Activated naive CD4-positive, alpha-beta T cell treated with anti-CD3 and anti-CD28 coated beads, Interleukin-2, amount 50 U/mL, for 24 hours (primary cell): ENCODE measurements around the gene C19orf25.
A peak's percentile ranks its signal among the peaks of the same experiment; 100 is the strongest.
"Not testable (repeated sequence)": the region's sequence is repeated elsewhere in the genome, so short reads cannot be mapped to it uniquely, and the experiment has no call there.

Experiments used
- H3K27ac Mint-ChIP-seq: one replicate; pipeline ENCODE4 v1.8.0; 2021; ENCODE audit warnings: mild to moderate bottlenecking, mixed read lengths
- H3K27me3 Mint-ChIP-seq: one replicate; pipeline ENCODE4 v1.8.0; 2021; ENCODE audit warnings: mixed read lengths
- H3K36me3 Mint-ChIP-seq: one replicate; pipeline ENCODE4 v1.8.0; 2021; ENCODE audit warnings: mixed read lengths
- H3K4me1 Mint-ChIP-seq: one replicate; pipeline ENCODE4 v1.8.0; 2021; ENCODE audit warnings: mixed read lengths
- H3K4me3 Mint-ChIP-seq: one replicate; pipeline ENCODE4 v1.8.0; 2021; ENCODE audit warnings: mild to moderate bottlenecking, mixed read lengths
- H3K9me3 Mint-ChIP-seq: one replicate; pipeline ENCODE4 v1.8.0; 2021; ENCODE audit warnings: mixed read lengths

The C19orf25 gene

GRCh38 chr19:1478934-1479707, at the start of gene C19orf25:
TSS of gene C19orf25 (minus strand) at chr19:1479215. CDS start at chr19:1478903, 312 bp downstream.
- H3K27ac Mint-ChIP-seq, result peak within 1 kb of the TSS; percentile 99
- peaks cover 2% of the 10 kb centered on the region for H3K36me3 Mint-ChIP-seq
- H3K4me1 Mint-ChIP-seq, result peaks cover 17% of the 10 kb centered on the region
- no peaks in the 10 kb centered on the region for H3K27me3 Mint-ChIP-seq
- H3K9me3 Mint-ChIP-seq, result no peaks in the 10 kb centered on the region
- H3K4me3 Mint-ChIP-seq, result peak within 1 kb of the TSS; percentile 99

- H3K4me3 Mint-ChIP-seq, result no peak overlapping the region
- H3K4me1 Mint-ChIP-seq, result peaks cover 6% of the 10 kb centered on the region
- no peaks in the 10 kb centered on the region for H3K36me3 Mint-ChIP-seq
- H3K27me3 Mint-ChIP-seq, result peaks cover 21% of the 10 kb centered on the region
- H3K27ac Mint-ChIP-seq, result peak overlapping the region; percentile 65
- no peaks in the 10 kb centered on the region for H3K9me3 Mint-ChIP-seq
Measured at GRCh38 chr19:1527650-1528309, 48.8 kb upstream of the C19orf25 start.

DNA sequence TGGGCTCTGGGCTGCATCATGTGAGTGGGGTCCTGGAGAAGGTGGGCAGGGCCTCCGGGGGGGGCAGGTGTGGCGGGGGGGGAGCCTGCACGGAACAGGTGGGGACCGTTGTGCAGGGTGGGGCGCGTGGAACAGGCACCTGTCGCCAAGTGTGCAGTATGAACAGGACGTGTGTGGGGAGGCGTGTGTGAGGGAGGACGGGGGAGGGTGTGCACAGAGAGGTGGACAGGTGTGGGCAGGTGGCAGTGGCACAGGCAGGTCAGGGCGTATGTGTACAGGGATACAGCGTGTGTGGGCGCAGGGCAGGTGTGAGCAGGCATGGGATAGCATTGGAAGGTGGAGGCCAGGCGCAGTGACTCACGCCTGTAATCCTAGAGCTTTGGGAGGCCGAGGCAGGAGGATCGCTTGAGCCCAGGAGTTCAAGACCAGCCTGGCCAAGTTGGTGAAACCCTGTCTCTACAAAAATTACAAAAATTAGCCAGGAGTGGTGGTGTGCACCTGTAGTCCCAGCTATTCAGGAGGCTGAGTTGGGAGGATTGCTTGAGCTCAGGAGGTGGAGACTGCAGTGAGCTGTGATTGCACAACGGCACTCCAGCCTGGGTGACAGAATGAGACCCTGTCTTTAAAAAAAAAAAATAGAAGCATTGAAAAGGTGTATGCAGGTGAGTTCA, 48.1 kb upstream of the C19orf25 start:
- Mint-ChIP-seq H3K36me3 (no peaks in the 10 kb centered on the region), H3K27ac (peak overlapping the region; percentile 65), H3K9me3 (no peaks in the 10 kb centered on the region), H3K4me1 (peaks cover 6% of the 10 kb centered on the region), H3K27me3 (peaks cover 21% of the 10 kb centered on the region), H3K4me3 (no peak overlapping the region)

- Mint-ChIP-seq H3K27ac (no peak overlapping the region), H3K4me1 (peaks cover 6% of the 10 kb centered on the region), H3K9me3 (no peaks in the 10 kb centered on the region), H3K4me3 (no peak overlapping the region), H3K36me3 (no peaks in the 10 kb centered on the region), H3K27me3 (peaks cover 20% of the 10 kb centered on the region)
Measured at GRCh38 chr19:1526066-1526778, 47.2 kb upstream of the C19orf25 start.

- no peak overlapping the region for H3K4me3 Mint-ChIP-seq
- no peak overlapping the region for H3K27ac Mint-ChIP-seq
- peaks cover 6% of the 10 kb centered on the region for H3K4me1 Mint-ChIP-seq
- H3K9me3 Mint-ChIP-seq, result no peaks in the 10 kb centered on the region
- peaks cover 20% of the 10 kb centered on the region for H3K27me3 Mint-ChIP-seq
- no peaks in the 10 kb centered on the region for H3K36me3 Mint-ChIP-seq
Measured at GRCh38 chr19:1525343-1525742, 46.3 kb upstream of the C19orf25 start.

GRCh38 chr19:1524972-1525325, 45.9 kb upstream of the C19orf25 start:
- Mint-ChIP-seq H3K9me3 (no peaks in the 10 kb centered on the region), H3K27ac (no peak overlapping the region), H3K36me3 (no peaks in the 10 kb centered on the region), H3K27me3 (peaks cover 20% of the 10 kb centered on the region), H3K4me1 (peaks cover 6% of the 10 kb centered on the region), H3K4me3 (peak overlapping the region; percentile 41)

DNA sequence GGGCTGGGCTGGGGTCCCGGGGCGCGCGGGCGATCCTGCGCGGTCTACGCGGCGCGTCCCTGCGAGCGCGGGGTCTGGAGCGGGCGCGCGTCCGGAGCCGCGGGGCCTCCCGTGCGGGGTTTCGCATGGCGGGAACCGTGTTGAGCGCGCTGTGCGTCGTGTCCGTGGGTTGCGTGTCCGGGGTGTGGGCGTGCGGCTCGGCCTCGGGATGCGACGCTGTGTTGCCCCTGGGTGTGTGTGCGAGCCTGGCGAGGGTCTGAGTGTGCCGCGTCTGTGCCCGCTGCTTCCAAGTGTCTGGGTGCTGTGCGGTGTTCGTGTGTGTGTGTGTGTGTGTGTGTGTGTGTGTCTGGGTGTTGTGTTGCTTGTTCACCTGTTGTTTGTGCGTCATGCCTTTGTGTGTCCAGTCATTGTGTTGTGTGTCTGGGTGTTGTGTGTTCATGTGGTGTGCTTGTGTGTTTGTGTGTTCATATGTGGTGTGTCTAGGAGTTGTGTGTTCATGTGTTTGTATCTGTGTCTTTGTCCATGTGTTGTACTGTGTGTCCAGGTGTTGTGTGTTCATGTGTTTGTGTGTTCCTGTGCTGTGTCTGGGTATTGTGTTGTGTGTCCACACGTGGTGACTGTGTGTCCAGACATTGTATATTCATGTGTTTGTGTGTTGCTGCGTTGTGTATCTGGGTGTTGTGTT, 45.4 kb upstream of the C19orf25 start:
- H3K4me3 Mint-ChIP-seq, result peak overlapping the region; percentile 41
- H3K27ac Mint-ChIP-seq, result no peak overlapping the region
- no peaks in the 10 kb centered on the region for H3K9me3 Mint-ChIP-seq
- no peaks in the 10 kb centered on the region for H3K36me3 Mint-ChIP-seq
- H3K4me1 Mint-ChIP-seq, result peaks cover 6% of the 10 kb centered on the region
- H3K27me3 Mint-ChIP-seq, result peaks cover 20% of the 10 kb centered on the region

- Mint-ChIP-seq H3K27me3 (peaks cover 20% of the 10 kb centered on the region), H3K36me3 (no peaks in the 10 kb centered on the region), H3K9me3 (no peaks in the 10 kb centered on the region), H3K4me1 (peaks cover 6% of the 10 kb centered on the region), H3K27ac (no peak within 1 kb of the TSS), H3K4me3 (peak within 1 kb of the TSS; percentile 41)
Measured at GRCh38 chr19:1523412-1524286, 44.6 kb upstream of the C19orf25 start, which contains the start of gene PLK5. TSS of gene PLK5 (plus strand) at chr19:1524077. CDS start at chr19:1526997, 2,920 bp downstream.

DNA sequence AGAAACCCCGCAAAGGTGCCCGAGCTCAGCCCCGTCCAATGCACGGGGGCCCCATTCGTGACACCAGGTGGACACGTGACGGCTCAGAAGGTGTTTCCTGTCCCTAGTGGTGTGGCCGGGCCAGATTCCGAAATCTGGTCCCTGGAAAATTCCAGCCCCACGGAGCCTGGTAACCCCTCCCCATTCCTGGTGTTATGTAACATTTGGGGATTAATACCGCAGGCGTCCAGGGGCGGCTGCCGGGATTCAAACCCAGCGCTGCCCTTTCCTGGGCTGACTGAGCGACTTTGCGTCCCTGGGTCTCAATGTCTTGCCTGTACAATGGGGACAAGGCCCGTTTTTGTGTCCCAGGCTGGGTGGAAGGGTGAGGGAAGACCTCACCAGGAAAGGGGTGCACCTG, 43.8 kb upstream of the C19orf25 start:
- H3K27ac Mint-ChIP-seq, result no peak overlapping the region
- H3K36me3 Mint-ChIP-seq, result no peaks in the 10 kb centered on the region
- no peak overlapping the region for H3K4me3 Mint-ChIP-seq
- H3K27me3 Mint-ChIP-seq, result peaks cover 20% of the 10 kb centered on the region
- H3K9me3 Mint-ChIP-seq, result no peaks in the 10 kb centered on the region
- peaks cover 6% of the 10 kb centered on the region for H3K4me1 Mint-ChIP-seq

DNA sequence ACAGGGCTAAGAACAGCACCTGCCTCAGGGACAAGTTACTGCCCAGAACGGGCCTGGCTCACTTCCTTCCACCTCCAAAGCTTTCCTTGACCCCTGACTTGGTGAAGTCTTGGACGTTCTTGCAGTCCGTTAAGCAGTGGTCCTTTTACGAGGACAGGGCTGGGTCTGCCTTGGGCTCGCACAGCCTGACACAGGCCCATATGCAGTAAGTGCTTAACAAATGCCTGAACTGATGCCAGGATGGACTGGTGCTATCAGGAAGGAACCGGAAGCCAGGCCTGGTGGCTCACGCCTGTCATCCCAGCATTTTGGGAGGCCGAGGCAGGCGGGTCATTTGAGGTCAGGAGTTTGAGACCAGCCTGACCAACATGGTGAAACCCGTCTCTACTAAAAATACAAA, 43.0 kb upstream of the C19orf25 start:
- Mint-ChIP-seq H3K4me3 (no peak overlapping the region), H3K4me1 (peaks cover 6% of the 10 kb centered on the region), H3K27me3 (peaks cover 19% of the 10 kb centered on the region), H3K9me3 (no peaks in the 10 kb centered on the region), H3K27ac (no peak overlapping the region), H3K36me3 (no peaks in the 10 kb centered on the region)

DNA sequence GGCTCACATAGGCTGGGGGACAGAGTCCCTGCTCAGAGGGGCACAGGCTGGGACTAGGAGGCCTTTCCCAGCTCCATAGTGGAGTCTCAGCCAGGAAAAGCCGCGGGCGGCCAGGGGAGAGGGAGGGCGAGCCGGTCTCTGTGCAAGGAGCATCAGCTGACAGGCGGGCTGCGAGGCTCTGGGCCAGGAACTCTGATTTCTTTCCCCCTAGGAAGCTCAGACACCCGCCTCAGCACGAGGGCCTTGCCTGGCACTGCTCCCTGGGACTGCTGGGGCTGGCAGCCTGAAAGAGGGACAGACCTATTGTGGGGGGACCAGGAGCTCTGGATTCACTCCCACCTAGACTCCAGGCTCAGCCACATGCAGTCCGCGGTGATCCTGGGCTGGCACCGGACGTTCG, 42.6 kb upstream of the C19orf25 start:
- Mint-ChIP-seq H3K27ac (no peak overlapping the region), H3K27me3 (peaks cover 19% of the 10 kb centered on the region), H3K36me3 (no peaks in the 10 kb centered on the region), H3K4me1 (peaks cover 6% of the 10 kb centered on the region), H3K4me3 (no peak overlapping the region), H3K9me3 (no peaks in the 10 kb centered on the region)

DNA sequence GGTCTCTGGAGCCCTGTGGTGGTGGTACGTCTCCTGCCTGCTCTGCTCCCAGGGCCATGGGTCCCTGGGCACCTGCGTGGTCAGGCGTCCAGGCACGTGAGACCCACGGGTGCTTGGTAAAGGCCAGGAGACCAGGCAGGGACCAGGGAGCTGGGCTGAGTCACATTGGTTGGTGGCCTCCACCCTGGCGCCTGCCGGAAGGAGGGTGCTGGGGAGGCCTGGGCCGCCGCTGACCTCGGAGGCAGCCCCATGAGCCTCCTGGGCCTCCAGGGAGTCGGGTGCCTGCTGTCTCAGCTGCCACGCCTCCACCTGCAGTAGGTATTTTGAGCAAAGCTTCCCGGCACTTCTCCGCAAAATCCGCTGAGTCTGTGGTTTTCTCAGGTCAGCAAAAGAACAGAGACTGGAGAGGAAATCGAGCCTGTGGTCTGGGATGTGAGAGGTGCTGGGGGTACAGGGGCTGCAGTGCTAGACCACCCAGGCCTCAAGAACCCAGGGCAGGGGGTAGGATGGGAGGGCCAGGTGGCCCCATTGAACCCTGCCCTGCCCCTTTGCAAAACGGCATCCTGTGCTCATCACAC, 41.3 kb upstream of the C19orf25 start:
- H3K27me3 Mint-ChIP-seq, result peaks cover 9% of the 10 kb centered on the region
- H3K36me3 Mint-ChIP-seq, result no peaks in the 10 kb centered on the region
- H3K27ac Mint-ChIP-seq, result no peak overlapping the region
- peaks cover 6% of the 10 kb centered on the region for H3K4me1 Mint-ChIP-seq
- no peak overlapping the region for H3K4me3 Mint-ChIP-seq
- no peaks in the 10 kb centered on the region for H3K9me3 Mint-ChIP-seq

DNA sequence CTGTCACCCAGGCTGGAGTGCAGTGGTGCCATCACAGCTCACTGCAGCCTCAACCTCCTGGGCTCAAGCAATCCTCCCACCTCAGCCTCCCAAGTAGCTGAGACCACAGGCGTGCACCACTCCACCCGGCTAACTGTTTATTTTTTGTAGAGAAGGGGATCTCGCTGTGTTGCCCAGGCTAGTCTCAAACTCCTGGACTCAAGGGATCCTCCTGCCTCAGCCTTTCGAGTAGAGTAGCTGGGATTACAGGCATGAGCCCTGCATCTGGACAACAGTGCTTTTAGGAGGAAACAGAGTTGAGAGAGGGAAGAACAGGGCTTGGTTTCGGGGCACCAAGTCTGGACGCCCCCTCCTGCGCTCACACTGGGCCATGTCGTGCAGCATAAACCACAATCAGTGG, 40.8 kb upstream of the C19orf25 start:
- H3K36me3 Mint-ChIP-seq, result not testable (repeated sequence)

GRCh38 chr19:1518471-1518870, 39.5 kb upstream of the C19orf25 start:
- H3K9me3 Mint-ChIP-seq, result no peaks in the 10 kb centered on the region
- no peak overlapping the region for H3K4me3 Mint-ChIP-seq
- peaks cover 3% of the 10 kb centered on the region for H3K27me3 Mint-ChIP-seq
- no peaks in the 10 kb centered on the region for H3K4me1 Mint-ChIP-seq
- no peaks in the 10 kb centered on the region for H3K36me3 Mint-ChIP-seq
- H3K27ac Mint-ChIP-seq, result no peak overlapping the region

More for the DNA sequence above, 40.8 kb upstream of the C19orf25 start:
- H3K27me3 Mint-ChIP-seq, H3K4me1 Mint-ChIP-seq, H3K9me3 Mint-ChIP-seq, H3K27ac Mint-ChIP-seq, H3K4me3 Mint-ChIP-seq: not testable (repeated sequence)
